ENCODE measurements around the gene FGFBP1.
"Not testable (repeated sequence)": the region's sequence is repeated elsewhere in the genome, so short reads cannot be mapped to it uniquely, and the experiment has no call there.

FGFBP1 gene

GRCh38 chr4:15944895-15945294, 6.4 kb upstream of the FGFBP1 start:
- DNase-seq = no peak

- no peak for DNase-seq
Observed at GRCh38 chr4:15942283-15942682, 3.7 kb upstream of the FGFBP1 start.

- no peak for DNase-seq
Observed at GRCh38 chr4:15938182-15938581, 358 bp downstream of the FGFBP1 start.

GRCh38 chr4:15936495-15936894, 2.0 kb downstream of the FGFBP1 start:
- DNase-seq = no peak

- no peak for DNase-seq
Observed at GRCh38 chr4:15935504-15936402, 2.8 kb downstream of the FGFBP1 start.

- DNase-seq = no peak
Observed at GRCh38 chr4:15934259-15934658, 4.3 kb downstream of the FGFBP1 start.

GRCh38 chr4:15931451-15932210, 6.9 kb downstream of the FGFBP1 start:
- no peak for DNase-seq

- DNase-seq = no peak
Observed at GRCh38 chr4:15930314-15930713, 8.2 kb downstream of the FGFBP1 start.

GRCh38 chr4:15929540-15929939, 9.0 kb downstream of the FGFBP1 start:
- no peak for DNase-seq

GRCh38 chr4:15928883-15929282, 9.7 kb downstream of the FGFBP1 start:
- no peak for DNase-seq

GRCh38 chr4:15926486-15926885, 12.1 kb downstream of the FGFBP1 start:
- no peak for DNase-seq

- no peak for DNase-seq
Observed at GRCh38 chr4:15925830-15926229, 12.7 kb downstream of the FGFBP1 start.

GRCh38 chr4:15921592-15921932, 17.0 kb downstream of the FGFBP1 start:
- DNase-seq = no peak

GRCh38 chr4:15920723-15921591, 17.6 kb downstream of the FGFBP1 start:
- no peak for DNase-seq

- DNase-seq = no peak
Observed at GRCh38 chr4:15918484-15919129, 19.9 kb downstream of the FGFBP1 start.

GRCh38 chr4:15917297-15917696, 21.2 kb downstream of the FGFBP1 start:
- DNase-seq = no peak

- DNase-seq = not testable (repeated sequence)
Observed at GRCh38 chr4:15916358-15916757, 22.2 kb downstream of the FGFBP1 start.

- DNase-seq = no peak
Observed at GRCh38 chr4:15914736-15915135, 23.8 kb downstream of the FGFBP1 start.

- no peak for DNase-seq
Observed at GRCh38 chr4:15914291-15914690, 24.2 kb downstream of the FGFBP1 start.

- no peak for DNase-seq
Observed at GRCh38 chr4:15913631-15913970, 24.9 kb downstream of the FGFBP1 start.

GRCh38 chr4:15912961-15913630, 25.4 kb downstream of the FGFBP1 start:
- DNase-seq = no peak

- DNase-seq = no peak
Observed at GRCh38 chr4:15912236-15912635, 26.3 kb downstream of the FGFBP1 start.
